ENCODE data around the gene ATG16L1. TPM values are rescaled to one million over a fixed set of nuclear protein-coding genes. Genes with fewer than 3 reads are reported as not detected.

The ATG16L1 gene
- total RNA-seq, 4 donors from 2014 or later, result 24.7 to 40.3 (median 30.2) TPM

- H3K27ac ChIP-seq (replicated peaks in 1 of 4), result no peak overlapping the region
- WGBS, result 97% methylated on average over 10 of the region's 10 CpGs
- H3K4me1 ChIP-seq, result no peaks in the 10 kb centered on the region
- no peaks in the 10 kb centered on the region for H3K27me3 ChIP-seq
- TF ChIP-seq POLR2AphosphoS5 (IDR thresholded peaks at IDR 0.05) (no peak), CTCF (IDR thresholded peaks at IDR 0.05) (no peak), POLR2A (IDR thresholded peaks at IDR 0.05; ENCODE audit: low read depth) (no peak), EP300 (IDR thresholded peaks at IDR 0.05) (no peak)
- peaks cover 66 to 100% (median 92%) of the 10 kb centered on the region in 4 donors for H3K36me3 ChIP-seq
- intact Hi-C loops (cut with DNase I), result no loop called here
- DNase-seq (ENCODE audit: extremely low spot score), result no peak
- no peaks in the 10 kb centered on the region for H3K9me3 ChIP-seq
- H3K4me3 ChIP-seq, result no peak overlapping the region
Observed at GRCh38 chr2:233265899-233266431, 14.5 kb downstream of the ATG16L1 start.

- no peak overlapping the region for H3K4me3 ChIP-seq
- H3K27ac ChIP-seq (replicated peaks in 1 of 4), result no peak overlapping the region
- H3K27me3 ChIP-seq, result no peaks in the 10 kb centered on the region
- no peak for TF ChIP-seq CTCF (IDR thresholded peaks at IDR 0.05)
- no peak for TF ChIP-seq POLR2AphosphoS5 (IDR thresholded peaks at IDR 0.05)
- no peak for TF ChIP-seq EP300 (IDR thresholded peaks at IDR 0.05)
- no peak for TF ChIP-seq POLR2A (IDR thresholded peaks at IDR 0.05; ENCODE audit: low read depth)
- no peaks in the 10 kb centered on the region for H3K9me3 ChIP-seq
- no peak for DNase-seq (ENCODE audit: extremely low spot score)
- 90% methylated on average over 4 of the region's 4 CpGs for WGBS
- intact Hi-C loops (cut with DNase I), result no loop called here
- peaks cover 66 to 100% (median 95%) of the 10 kb centered on the region in 4 donors for H3K36me3 ChIP-seq
- H3K4me1 ChIP-seq, result no peaks in the 10 kb centered on the region
Observed at GRCh38 chr2:233266481-233266880, 15.0 kb downstream of the ATG16L1 start.

- Histone ChIP-seq H3K9me3 (no peaks in the 10 kb centered on the region), H3K4me3 (no peak overlapping the region), H3K27ac (replicated peaks in 1 of 4) (no peak overlapping the region), H3K27me3 (no peaks in the 10 kb centered on the region), H3K36me3 (peaks cover 55 to 100% (median 93%) of the 10 kb centered on the region in 4 donors), H3K4me1 (no peaks in the 10 kb centered on the region)
- intact Hi-C loops (cut with DNase I), result no loop called here
- WGBS, result 92% methylated on average over 6 of the region's 6 CpGs
- DNase-seq (ENCODE audit: extremely low spot score), result no peak
- no peak for TF ChIP-seq CTCF (IDR thresholded peaks at IDR 0.05)
- TF ChIP-seq POLR2A (IDR thresholded peaks at IDR 0.05; ENCODE audit: low read depth), result no peak
- TF ChIP-seq EP300 (IDR thresholded peaks at IDR 0.05), result no peak
- TF ChIP-seq POLR2AphosphoS5 (IDR thresholded peaks at IDR 0.05), result no peak
Observed at GRCh38 chr2:233267516-233268245, 16.2 kb downstream of the ATG16L1 start.

- no peaks in the 10 kb centered on the region for H3K27me3 ChIP-seq
- no peaks in the 10 kb centered on the region for H3K4me1 ChIP-seq
- TF ChIP-seq EP300 (IDR thresholded peaks at IDR 0.05) (no peak), POLR2AphosphoS5 (IDR thresholded peaks at IDR 0.05) (no peak), CTCF (IDR thresholded peaks at IDR 0.05) (no peak)
- H3K9me3 ChIP-seq, result no peaks in the 10 kb centered on the region
- H3K4me3 ChIP-seq, result no peak overlapping the region
- no peak for DNase-seq (ENCODE audit: extremely low spot score)
- 80% methylated on average over 5 of the region's 5 CpGs for WGBS
- peaks cover 55 to 100% (median 93%) of the 10 kb centered on the region in 4 donors for H3K36me3 ChIP-seq
- intact Hi-C loops (cut with DNase I), result no loop called here
- no peak overlapping the region for H3K27ac ChIP-seq (replicated peaks in 1 of 4)
Observed at GRCh38 chr2:233270366-233270765, 18.9 kb downstream of the ATG16L1 start.

Measured in esophagus muscularis mucosa (tissue), 4 donors.